ENCODE data around the gene PSAPL1. TPM values are rescaled to one million over a fixed set of nuclear protein-coding genes. Genes with fewer than 3 reads are reported as not detected.

The PSAPL1 gene
- total RNA-seq, 1 donor from 2014 or later = not detected

DNA sequence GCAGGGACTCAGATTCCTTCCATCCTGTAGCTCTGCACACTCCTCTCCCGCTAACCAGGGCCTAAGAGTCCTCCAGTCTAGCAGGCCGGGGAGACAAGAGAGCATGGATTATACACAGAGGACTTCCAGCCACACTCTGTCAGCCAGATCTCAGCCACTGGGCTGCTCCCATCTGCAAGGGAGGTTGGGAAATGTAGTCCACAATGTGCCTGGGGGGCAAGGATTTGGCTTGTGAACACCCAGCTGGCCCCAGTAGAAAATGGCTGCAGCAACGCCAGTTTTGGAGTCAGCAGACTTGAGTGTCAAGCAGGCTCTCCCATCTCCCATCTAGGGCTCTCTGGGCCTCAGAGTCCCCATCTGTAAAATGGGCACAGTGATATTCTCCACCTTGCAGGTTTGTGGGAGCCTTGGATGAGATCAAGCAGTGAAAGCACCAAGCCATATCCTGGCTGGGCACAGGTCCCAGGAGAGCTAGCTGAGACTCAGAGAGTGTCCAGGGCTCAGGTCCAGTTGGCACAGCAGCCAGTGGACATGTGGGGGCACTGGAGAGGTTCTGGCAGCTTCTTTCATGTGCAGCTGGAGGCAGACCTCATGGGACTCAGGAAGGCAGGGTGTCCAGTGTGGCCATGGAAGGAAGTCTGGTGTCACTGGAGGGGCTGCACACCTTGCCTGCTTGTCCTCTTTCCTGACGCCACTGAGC is 14.6 kb downstream of the PSAPL1 start:
- DNase-seq (ENCODE audit: low read depth) = no peak

DNA sequence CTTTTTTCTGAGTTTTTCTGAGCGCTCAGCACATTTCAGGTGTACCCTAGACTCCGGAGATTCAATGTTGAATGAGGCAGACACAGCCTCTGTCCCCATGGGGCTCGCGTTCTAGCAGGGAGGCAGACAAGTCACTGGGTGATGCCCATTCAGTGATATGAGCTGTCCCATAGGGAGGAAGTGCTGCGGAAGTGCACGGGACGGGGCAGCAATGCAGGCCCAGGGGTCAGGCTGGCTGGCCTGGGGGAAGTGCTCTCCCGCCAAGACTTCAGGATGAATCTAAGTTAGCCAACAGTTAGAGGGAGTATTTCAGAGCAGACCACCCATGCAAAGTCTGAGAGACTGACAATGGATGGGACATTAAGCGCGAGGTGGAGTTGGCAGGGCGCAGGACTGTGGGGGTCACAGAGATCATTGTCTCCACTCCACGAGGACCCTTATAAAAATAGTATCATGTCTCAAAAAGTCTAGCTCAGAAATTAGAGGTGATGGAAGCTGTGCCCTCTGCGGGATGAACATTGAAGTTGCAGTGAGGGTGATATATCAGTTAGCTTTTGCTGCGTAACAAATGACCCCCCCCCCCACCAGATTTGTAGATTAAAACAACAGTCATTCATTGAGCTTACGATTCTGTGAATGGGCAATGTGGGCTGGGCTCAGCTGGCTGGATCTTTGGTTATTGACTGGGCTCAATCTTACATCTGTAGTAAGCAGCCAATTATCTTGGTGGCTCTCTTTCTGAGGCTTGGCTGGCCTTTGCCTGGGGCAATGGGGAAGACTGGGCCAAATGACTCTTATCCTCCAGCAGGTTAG is 16.4 kb downstream of the PSAPL1 start:
- DNase-seq (ENCODE audit: low read depth) = no peak

DNA sequence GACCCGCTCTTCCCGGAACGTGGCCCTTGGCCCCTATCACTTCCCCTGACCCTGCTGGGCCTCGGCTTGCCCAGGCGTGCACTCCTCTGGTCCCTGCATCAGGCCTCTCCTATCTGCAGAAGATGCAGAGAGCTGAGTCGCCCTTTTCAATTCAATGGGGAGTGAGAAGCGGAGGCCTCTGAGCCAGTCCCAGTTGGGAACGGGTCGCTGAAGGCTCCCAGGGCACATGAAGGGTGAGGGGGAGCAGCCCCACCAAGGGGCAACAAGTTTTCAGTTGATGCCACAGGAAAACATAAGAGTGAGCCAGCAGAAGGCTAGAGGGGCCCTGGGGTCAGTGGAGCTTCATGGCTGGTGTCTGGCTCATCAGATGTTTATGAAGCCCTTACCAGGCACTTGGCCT is 17.1 kb downstream of the PSAPL1 start:
- DNase-seq (ENCODE audit: low read depth) = no peak

DNA sequence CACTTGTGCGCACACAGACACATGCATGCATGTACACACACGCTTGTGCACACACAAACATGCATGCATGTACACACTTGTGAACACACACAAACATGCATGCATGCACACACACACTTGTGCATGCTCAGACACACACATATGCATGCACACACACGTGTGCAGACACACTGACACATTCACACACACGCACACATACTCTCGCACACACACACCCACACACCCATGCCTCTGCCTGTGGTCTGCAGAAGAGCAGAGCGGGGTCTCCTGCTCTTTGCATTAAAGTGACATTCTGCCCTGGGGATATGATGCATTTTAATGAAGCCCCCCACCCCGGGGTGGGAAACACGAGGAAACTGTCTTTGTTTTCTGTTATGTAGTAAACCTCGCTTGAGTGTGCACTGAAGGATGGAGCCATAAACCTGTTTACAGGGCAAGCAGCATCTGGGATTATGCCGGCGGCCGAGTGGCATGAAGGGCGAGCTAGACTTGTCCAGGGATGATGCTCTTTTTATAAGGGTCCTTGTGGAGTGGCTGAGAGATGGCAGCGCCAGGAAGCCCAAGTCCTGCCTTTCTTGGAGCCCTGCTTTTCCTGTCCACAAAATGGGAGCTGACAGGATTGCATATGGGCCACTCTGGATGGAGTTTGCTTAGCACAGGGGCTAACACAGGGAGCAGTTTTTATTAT is 17.8 kb downstream of the PSAPL1 start:
- DNase-seq (ENCODE audit: low read depth) = no peak

DNA sequence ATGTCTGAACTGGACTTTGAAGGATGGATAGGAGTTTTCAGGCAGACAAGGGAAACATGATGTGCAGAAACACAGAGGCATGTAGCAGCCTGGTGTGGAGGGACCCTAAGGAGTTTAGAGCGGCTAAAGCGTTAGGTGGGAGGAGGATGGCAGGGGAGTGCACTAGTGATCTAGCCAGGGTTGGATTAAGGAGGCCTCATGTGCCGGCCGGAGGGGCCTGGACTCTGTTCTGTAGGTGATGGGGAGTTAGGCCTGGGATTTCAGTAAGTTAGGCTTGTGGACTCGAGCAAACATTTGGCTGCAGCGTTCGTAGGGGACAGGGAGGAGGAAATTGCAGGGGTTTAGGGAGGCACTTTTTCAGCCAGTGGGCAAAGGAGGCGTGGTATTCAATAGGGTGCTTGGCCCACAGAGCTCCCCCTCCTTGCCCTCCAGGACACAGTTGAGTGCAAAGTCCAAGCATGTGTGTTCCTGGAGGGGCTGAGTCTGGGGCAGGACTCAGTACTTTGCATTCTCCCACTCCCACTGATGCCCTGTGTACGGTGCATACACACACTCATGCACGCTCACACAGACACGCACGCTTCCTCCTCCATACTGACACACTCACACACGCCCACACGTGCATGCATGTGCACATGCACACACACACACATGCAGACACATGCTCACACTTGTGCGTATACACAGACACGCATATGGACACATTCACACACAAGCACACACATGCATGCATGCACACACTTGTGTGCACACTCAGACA is 18.6 kb downstream of the PSAPL1 start:
- DNase-seq (ENCODE audit: low read depth) = no peak

DNA sequence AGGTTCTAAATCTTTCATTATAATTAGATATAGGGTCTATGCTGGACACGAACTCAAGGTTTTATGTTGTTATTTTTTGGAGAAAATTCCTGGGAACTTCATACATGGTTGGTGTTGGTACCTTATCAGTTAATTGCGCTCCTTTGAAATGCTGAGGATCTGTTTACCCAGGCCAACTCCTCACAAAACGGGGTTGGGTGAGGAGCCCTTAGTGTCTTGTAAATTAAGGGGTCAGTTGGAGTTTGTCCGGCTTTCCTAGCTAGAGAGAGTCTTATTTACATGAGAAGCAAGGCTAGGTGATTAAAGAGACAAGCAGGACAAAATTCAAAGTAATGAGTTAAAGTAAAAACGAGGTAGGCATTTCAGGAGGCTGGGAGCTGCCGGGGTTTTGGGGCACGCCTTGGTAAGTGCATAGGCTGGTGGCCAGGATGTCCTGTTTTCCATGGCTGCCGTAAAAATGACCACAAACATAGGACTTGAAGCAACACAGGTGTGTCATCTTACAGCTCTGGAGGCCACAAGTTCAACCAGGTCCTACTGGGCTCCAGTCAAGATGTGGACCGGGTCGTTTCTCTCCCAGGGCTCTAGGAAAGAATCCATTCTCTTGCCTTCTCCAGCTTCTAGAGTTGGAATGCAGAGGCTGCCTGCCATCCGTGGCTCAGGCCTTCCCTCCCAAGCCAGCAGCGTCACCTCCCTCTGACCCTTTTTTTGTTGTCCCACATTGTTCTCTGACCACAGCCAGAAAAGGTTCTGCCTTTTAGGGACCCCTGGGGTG is 19.8 kb downstream of the PSAPL1 start:
- no peak for DNase-seq (ENCODE audit: low read depth)

DNA sequence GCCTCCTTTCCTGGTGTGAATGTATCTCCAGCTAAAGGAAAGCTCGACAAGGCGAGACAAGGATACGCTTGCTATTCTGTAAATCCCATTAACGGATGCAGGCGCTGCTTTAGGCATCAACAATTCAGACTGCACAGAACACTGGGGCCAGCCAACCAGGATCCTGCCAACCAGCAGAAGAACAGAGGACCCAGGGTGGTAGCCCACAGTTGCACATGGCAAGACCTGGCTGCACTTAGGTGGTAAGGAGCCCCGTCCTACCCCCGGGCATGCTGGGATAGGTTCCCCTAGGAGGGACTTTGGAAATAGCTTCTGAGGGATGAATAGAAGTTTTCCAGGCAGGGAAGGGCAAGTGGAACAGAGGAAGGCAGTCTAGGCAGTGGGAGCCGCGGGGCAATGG is 20.7 kb downstream of the PSAPL1 start:
- DNase-seq (ENCODE audit: low read depth) = no peak

DNA sequence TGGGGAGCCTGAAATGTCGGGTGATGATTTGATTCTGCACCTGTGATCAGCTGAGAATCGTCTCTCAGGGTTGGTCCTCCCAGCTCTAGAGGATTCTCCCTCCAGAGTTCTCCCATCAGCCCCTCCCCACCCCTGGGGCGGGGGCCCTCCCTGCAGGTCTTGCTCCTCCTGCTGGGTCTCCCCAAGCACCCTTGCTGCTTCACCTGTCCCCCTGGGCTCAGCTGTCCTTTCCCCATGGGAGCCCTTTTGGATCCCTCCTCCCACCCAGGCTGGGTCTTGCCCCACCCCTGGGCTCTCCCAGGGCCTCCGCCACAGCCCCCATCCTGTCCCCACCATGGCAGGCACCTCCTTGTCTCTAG is 22.2 kb downstream of the PSAPL1 start:
- no peak for DNase-seq (ENCODE audit: low read depth)

DNA sequence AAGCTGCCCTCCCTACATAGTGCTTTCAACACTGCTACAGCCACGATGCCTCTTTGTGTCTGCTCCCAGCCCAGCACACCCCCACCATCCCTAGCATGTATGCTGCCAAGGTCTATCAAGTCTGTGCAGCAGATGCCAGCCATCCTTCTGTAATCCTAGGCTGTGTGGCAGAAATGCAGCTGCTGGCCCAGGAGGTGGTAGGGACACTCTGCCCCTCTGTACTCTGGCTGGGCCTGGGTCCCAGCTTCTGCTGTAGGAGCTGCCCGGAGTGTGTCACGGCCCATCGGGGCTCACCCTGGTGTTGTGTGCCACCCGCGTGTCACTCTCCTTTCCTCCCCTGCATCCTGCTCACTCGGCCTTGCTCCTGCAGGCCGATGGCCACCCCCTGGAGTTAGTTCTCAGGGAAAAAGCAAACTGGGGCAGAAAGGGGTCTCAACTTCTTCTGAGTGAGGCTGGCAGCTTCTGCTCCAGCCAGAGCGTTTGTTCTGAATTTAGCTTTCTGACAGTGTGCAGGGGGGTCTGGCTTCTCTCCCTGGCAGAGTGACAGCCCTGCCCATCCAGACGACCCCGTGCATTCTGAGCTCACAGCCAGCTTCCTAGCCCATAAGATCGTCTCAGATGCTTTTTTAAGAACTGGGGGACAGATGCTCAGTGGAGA is 22.7 kb downstream of the PSAPL1 start:
- DNase-seq (ENCODE audit: low read depth) = no peak

DNA sequence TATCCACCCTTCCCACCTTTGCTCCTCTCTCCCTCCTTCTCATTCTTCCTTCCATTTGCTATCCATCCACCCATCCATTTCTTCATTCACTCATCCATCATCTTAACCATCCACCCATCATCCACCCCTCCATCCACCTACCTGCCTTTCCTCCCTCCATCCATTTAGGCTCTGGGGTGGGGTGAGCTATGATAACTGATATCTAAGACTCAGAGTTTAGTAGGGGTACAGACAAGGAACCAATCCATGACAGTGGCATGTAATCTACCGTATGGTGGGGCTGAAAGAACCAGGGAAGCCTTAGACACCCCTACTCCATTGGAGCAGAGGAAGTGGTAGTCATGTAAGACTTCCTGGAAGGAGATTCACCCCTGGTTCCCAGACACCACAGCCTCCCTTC is 23.2 kb downstream of the PSAPL1 start:
- DNase-seq (ENCODE audit: low read depth) = no peak

DNA sequence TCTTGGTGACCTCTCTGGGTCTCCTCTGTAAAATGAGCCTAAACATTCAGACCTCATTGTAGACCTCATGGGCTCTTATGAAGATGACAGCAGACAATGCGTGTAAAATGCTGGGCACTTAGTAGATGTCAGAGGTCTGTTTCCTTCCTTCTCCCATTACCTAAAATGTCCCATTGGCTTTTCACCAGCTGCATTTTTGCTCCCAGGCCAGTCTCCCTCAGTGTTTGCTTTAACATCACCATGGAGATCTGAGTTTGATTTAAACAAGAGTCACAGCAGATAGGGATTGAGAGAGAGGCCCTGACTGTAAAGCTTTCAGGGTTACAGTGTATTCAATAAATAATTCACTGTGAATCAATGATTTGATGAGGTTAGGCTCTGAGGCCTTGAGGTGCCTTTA is 24.3 kb downstream of the PSAPL1 start:
- DNase-seq (ENCODE audit: low read depth) = no peak

DNA sequence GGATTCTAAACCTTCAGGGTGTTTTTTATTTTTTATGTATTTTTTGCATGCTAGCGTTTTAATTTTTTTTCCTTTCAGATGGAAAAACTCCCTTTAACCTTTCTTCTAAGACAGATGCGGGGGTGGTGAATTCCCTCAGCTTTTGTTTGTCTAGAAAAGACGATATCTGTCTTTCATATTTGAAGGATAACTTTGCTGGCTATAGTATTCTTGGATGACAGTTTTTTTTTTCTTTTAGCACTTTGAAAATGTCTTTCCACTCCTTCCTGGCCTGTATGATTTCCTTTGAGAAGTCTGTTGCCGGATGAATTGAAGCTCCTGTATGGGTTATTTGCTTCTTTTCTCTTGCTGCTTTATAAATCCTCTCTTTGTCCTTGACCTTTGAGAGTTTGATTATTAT is 26.6 kb downstream of the PSAPL1 start:
- DNase-seq (ENCODE audit: low read depth) = no peak

DNA sequence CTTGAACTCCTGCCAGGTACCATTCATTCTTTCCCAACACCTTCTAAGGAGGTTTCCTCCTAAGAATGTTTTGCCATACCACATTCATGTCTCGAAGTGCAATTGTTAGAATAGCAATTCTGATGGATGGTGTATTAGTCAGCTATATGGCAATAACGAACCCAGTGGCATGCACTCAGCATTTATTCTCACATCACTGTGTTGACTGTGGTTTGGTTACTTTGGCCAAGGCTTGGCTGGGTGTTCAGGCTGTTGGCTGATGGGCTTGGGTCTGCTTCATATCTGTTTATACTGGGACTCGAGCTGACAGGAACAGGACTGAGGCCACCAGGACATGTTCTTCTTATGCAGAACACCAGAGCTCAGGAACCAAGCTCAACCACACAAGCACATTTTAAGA is 31.7 kb downstream of the PSAPL1 start:
- peak; percentile 13 for DNase-seq (ENCODE audit: low read depth)

DNA sequence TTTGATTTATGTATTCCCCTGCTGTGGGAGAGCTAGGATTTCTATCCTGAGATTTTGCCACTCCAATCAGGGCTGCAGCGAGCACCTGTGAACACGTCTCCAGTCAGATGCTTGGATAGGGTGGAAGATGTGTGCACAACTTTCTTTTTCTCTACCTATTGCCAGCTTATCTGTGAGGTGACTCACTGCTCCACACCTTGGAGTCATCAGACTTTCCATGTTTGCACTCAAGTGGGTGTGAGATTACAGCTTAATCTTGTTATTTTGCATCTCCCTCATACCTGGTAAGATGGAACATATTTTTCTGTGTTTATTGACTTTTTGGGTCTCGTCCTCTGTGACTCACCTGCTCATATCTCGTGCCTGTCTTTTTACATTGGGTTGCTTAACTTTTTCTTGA is 32.2 kb downstream of the PSAPL1 start:
- DNase-seq (ENCODE audit: low read depth) = no peak

DNA sequence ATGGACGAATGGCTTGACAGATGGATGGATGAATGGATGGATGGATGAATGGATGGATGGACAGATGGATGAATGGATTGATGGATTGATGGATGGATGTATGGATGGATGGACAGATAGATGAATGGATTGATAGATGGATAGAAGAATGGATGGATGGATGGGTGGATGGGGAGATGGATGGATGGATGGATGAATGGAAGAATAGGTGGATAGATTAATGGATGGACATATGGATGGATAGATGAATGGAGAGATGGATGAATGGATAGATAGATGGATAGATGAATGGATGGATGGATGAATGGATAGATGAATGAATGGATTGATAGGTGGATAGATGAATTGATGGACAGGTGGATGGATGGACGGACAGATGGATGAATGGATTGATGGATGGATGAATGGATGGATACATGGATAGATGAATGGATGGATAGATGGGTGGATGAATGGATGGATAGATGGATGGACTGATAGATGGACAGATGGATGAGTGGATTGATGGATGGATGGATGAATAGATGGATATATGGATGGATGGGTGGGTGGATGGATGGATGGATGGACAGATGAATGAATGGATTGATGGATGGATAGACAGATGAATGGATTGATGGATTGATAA is 33.9 kb downstream of the PSAPL1 start:
- no peak for DNase-seq (ENCODE audit: low read depth)

DNA sequence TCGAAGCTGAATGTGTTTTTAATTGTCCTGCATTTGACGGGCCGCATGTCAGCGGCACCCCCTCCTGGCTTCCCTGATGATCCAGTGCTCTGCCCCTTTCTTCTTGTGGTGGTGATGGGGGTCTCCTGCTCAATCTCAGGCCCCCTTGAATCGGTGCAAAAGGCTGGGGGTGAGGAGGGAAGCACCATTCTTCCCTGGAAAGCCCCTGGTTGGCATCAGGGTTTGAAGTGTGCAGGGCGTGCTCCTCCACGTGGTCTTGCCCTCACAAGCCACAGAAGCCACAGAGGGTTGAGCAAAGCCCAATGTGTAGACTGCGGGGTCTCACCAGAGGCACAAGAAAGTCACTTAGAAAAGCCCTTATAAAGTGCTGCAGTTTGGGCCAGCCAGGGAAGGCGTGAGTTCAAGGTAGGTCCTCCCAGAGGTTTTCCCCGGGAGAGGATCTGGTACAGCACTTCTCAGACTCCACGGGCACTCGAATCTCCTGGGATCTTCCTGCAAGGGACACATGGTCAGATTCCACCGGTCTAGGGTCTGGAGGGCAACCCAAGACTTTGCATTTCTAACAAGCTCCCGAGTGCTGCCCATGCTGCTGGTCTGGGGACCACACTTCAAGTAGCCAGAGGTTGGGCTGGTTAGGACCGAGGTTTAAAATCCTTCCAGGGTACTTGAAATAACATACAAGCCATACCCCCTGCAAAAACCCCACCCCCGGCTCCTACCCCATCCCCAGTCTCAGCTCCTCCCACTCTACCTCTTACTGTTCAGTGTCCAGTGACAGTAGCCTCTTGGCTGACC is 35.1 kb downstream of the PSAPL1 start:
- no peak for DNase-seq (ENCODE audit: low read depth)

DNA sequence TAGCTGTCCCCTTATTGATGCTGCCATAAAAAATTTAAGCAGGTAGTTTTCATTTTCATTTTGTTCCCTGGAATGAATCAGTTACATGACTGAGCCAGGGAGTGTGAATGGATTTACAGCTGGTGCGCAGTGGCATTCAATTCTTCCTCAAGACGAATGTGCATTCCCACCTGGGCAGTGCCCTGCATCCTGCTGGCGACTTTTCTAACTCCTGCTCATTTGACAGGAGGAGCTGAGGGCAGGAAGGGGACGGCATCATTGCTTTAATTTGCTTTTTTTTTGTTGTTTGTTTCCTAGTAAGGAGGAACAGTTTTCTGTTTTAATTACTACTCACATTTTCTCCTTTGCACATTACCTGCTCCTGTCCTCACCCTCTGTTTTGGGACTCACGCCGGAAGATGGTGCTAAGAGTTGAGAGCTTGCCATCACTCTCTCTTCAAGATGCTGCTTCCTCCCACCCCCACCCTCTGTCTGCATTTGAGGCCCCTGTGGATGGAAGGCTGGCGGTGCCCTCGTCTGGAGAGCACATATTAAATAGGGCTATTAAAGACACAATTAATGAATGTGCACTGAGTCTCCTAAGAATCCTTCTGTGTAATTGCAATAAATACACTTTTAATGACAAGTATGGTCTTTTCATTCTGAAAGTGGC is 35.8 kb downstream of the PSAPL1 start:
- DNase-seq (ENCODE audit: low read depth) = no peak

DNA sequence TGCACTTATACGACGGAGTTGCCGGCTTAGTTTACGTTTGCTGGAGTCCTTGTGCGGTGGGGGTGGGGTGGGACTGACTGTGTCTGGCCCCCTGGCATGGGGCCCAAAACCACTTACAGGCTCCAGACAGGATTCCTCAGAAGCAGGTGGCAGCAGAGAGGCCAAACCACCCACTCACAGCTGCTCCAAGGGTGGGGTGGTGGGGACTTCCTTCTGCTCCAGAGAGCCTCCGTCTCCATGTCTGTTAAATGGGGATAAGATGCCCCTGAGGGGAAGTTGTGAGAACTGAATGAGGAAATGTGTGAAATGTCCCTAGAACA is 36.7 kb downstream of the PSAPL1 start:
- DNase-seq (ENCODE audit: low read depth) = peak; percentile 96
